GM12878 (cell line): ENCODE results near the gene TUBB4B. TPM values are rescaled to one million over a fixed set of nuclear protein-coding genes. Genes with fewer than 3 reads are reported as not detected.
A peak's percentile ranks its signal among the peaks of the same experiment; 100 is the strongest.
"Not testable (repeated sequence)": the region's sequence is repeated elsewhere in the genome, so short reads cannot be mapped to it uniquely, and the experiment has no call there.

Experiments used
- ATAC-seq: fragments of 200-7000 bp; cut with Tn5 transposase; 3 replicates; pipeline ENCODE4 v1.9.1; 2020; ENCODE audit warnings: mild to moderate bottlenecking, moderate library complexity
- BruUV-seq: library from RNA; stranded (reverse); fragments of 400-500 nt; replicated peaks from 2 replicates; lab custom pipeline; 2021; lab: Mats Ljungman, UMichigan
- CTCF ChIA-PET: fragments of 300-600 bp; sonication (Branson Sonifier 250); formaldehyde crosslinking; extraction: SDS; loops from one replicate; lab custom pipeline; 2021; ENCODE audit warnings: inconsistent platforms; lab: Yijun Ruan, JAX
- POLR2A ChIA-PET: fragments of 350-600 bp; formaldehyde crosslinking; extraction: SDS; loops from one replicate; lab custom pipeline; 2021; ENCODE audit warnings: inconsistent platforms; lab: Charles Lee
- RAD21 ChIA-PET: fragments of 300-600 bp; sonication (Branson Sonifier 250); formaldehyde crosslinking; loops from one replicate; lab custom pipeline; 2023; ENCODE audit warnings: antibody characterized with exemption; ENCODE audit not compliant: unreplicated experiment; lab: Charles Lee
- SMC1A ChIA-PET: fragments of 300-600 bp; sonication (Branson Sonifier 250); formaldehyde crosslinking; loops from one replicate; lab custom pipeline; 2023; ENCODE audit not compliant: unreplicated experiment, uncharacterized antibody; lab: Charles Lee
- DNase-seq: peaks from one replicate; pipeline ENCODE4 v3.0.0-alpha.2; 2011; ENCODE audit warnings: low read depth, low spot score
- FAIRE-seq: peaks from 3 replicates; lab custom pipeline; 2011; peaks lifted over from hg19 to GRCh38; lab: Jason Lieb, UNC
- H2AFZ ChIP-seq: 2 replicates; pipeline ENCODE4 v1.6.0; 2011; ENCODE audit warnings: low read depth, low read length, control low read depth; ENCODE audit not compliant: control insufficient read depth
- H3K27ac ChIP-seq: 2 replicates; pipeline ENCODE4 v1.5.1; 2011; ENCODE audit warnings: control low read depth; ENCODE audit not compliant: control insufficient read depth, insufficient read depth
- H3K27me3 ChIP-seq, 2 experiments: replicated peaks in 1 of 2; 2 replicates each; pipeline versions ENCODE4 v1.6.0 to v1.6.1; 2011; ENCODE audit warnings: low read length in 1 of 2; ENCODE audit not compliant: control insufficient read depth in 2 of 2, insufficient read depth in 2 of 2
- H3K36me3 ChIP-seq, 2 experiments: 2 replicates each; pipeline ENCODE4 v1.5.1; 2011; ENCODE audit warnings: low read length in 1 of 2; ENCODE audit not compliant: control insufficient read depth in 2 of 2, insufficient read depth in 2 of 2
- H3K4me1 ChIP-seq: 2 replicates; pipeline ENCODE4 v1.6.1; 2011; ENCODE audit warnings: mild to moderate bottlenecking, low read length, moderate library complexity, mixed read lengths; ENCODE audit not compliant: control insufficient read depth, insufficient read depth
- H3K4me2 ChIP-seq: 2 replicates; pipeline ENCODE4 v1.6.0; 2011; ENCODE audit warnings: control low read depth; ENCODE audit not compliant: control insufficient read depth, insufficient read depth
- H3K4me3 ChIP-seq: fragments of 200-600 bp; sonication (generic); 2 replicates; pipeline ENCODE4 v1.5.1; 2016
- H3K79me2 ChIP-seq: 2 replicates; pipeline ENCODE4 v1.6.0; 2011; ENCODE audit warnings: low read length; ENCODE audit not compliant: control insufficient read depth, insufficient read depth
- H3K9ac ChIP-seq: 2 replicates; pipeline ENCODE4 v1.8.0; 2011; ENCODE audit warnings: low read length, control low read depth, mixed read lengths; ENCODE audit not compliant: control insufficient read depth, insufficient read depth
- H3K9me3 ChIP-seq: replicated peaks from 3 replicates; pipeline ENCODE4 v1.5.1; 2011; ENCODE audit warnings: mild to moderate bottlenecking, low read length; ENCODE audit not compliant: control insufficient read depth, insufficient read depth
- H4K20me1 ChIP-seq: 2 replicates; pipeline ENCODE4 v1.6.0; 2011; ENCODE audit not compliant: control insufficient read depth, insufficient read depth
- CBX5 ChIP-seq: sonication (generic); IDR thresholded peaks from 2 replicates; pipeline ENCODE4 v1.6.1; 2016; ENCODE audit warnings: low read depth, moderate library complexity, mild to moderate bottlenecking, inconsistent platforms
- CHD2 ChIP-seq: IDR thresholded peaks from 2 replicates; pipeline ENCODE4 v1.6.1; 2011; ENCODE audit warnings: low read depth, low read length, improper control_type of control experiment, borderline replicate concordance
- IRF5 ChIP-seq: fragments of 450-650 bp; IDR thresholded peaks from 2 replicates; pipeline ENCODE4 v1.6.1; 2017; ENCODE audit warnings: borderline replicate concordance
- MEF2A ChIP-seq: IDR thresholded peaks from 2 replicates; pipeline ENCODE4 v1.6.1; 2011; ENCODE audit warnings: low read depth, mild to moderate bottlenecking, low read length, moderate library complexity; ENCODE audit not compliant: insufficient read depth
- MYB ChIP-seq: fragments of 150-350 bp; IDR thresholded peaks from 2 replicates; pipeline ENCODE4 v1.6.1; 2014; ENCODE audit warnings: mild to moderate bottlenecking, low read depth, low read length, borderline replicate concordance
- NFIC ChIP-seq: IDR thresholded peaks from 2 replicates; pipeline ENCODE4 v1.6.1; 2012; ENCODE audit warnings: low read depth, mild to moderate bottlenecking, inconsistent platforms, low read length, moderate library complexity
- NKRF ChIP-seq: fragments of 450-650 bp; conservative IDR thresholded peaks from 2 replicates; pipeline ENCODE4 v1.6.1; 2017; ENCODE audit warnings: mild to moderate bottlenecking, moderate library complexity
- PAX5 ChIP-seq: IDR thresholded peaks from 2 replicates; pipeline ENCODE4 v1.6.1; 2011; ENCODE audit warnings: low read depth, low read length, borderline replicate concordance
- RUNX3 ChIP-seq: IDR thresholded peaks from 2 replicates; pipeline ENCODE4 v1.6.1; 2012; ENCODE audit warnings: low read length, inconsistent platforms
- SPI1 ChIP-seq: IDR thresholded peaks from 2 replicates; pipeline ENCODE4 v1.6.1; 2011; ENCODE audit warnings: low read depth, mild to moderate bottlenecking, low read length, moderate library complexity, borderline replicate concordance; ENCODE audit not compliant: insufficient read depth
- TARDBP ChIP-seq: IDR thresholded peaks from 2 replicates; pipeline ENCODE4 v1.6.1; 2016; ENCODE audit warnings: borderline replicate concordance
- ZNF622 ChIP-seq: fragments of 450-650 bp; IDR thresholded peaks from 2 replicates; pipeline ENCODE4 v1.6.1; 2017; ENCODE audit warnings: mild to moderate bottlenecking, inconsistent platforms
- ZZZ3 ChIP-seq: IDR thresholded peaks from 2 replicates; pipeline ENCODE4 v1.6.1; 2011; ENCODE audit warnings: low read depth; ENCODE audit not compliant: control insufficient read depth, insufficient read length
- WGBS: methylation state at CpG from one replicate; pipeline ENCODE4 v1.1.6; 2016; ENCODE audit warnings: low lambda C conversion rate; ENCODE audit not compliant: insufficient replicate concordance, insufficient coverage; ENCODE audit errors: missing lambda C conversion rate; 5-methylcytosine and 5-hydroxymethylcytosine counted together
- in situ Hi-C: fragments of 300-500 bp; cut with MboI; formaldehyde crosslinking; loops from 9 replicates; pipeline ENCODE4 v1.14.3; 2018; ENCODE audit warnings: mixed read lengths
- intact Hi-C: fragments of 100-400 bp; cut with micrococcal nuclease; formaldehyde crosslinking; loops from one replicate; pipeline ENCODE4 v1.14.2; 2022; ENCODE audit not compliant: unreplicated experiment
- polyA plus RNA-seq, 11 experiments: library from polyadenylated mRNA; depleted of rRNA in 4 of 11; unstranded in 6 of 11; stranded (reverse) in 5 of 11; fragments of >200 nt; fragmentation: Nextera tagmentation in 4 of 11; fragmentation: Illumina TruSeq in 1 of 11; extraction: Ambion mirVana in 4 of 11; extraction: Trizol in 1 of 11; gene quantifications; 1 replicate in 1 of 11; 2 replicates in 10 of 11; pipeline versions ENCODE4 v1.2.1 to v1.2.3, GENCODE V29; 2011 to 2016; ENCODE audit warnings: inconsistent platforms in 2 of 11, missing spikeins in 2 of 11, low read depth in 1 of 11
- total RNA-seq, 4 experiments: library from RNA; depleted of rRNA in 3 of 4; stranded (reverse); fragments of >200 nt in 3 of 4; fragmentation: Illumina TruSeq in 1 of 4; extraction: Trizol in 1 of 4; gene quantifications; 2 replicates each; pipeline versions ENCODE4 v1.2.1 to v1.2.3, GENCODE V29; 2013 to 2021

The TUBB4B gene
- total and polyA plus RNA-seq, 10 of the 15 experiments (the other 5 are each of a cell fraction or from before 2014, with no cell fraction given): 23.0 to 532 (median 254) TPM

- H3K4me3 ChIP-seq, FAIRE-seq, H3K9ac ChIP-seq, H2AFZ ChIP-seq, SMC1A ChIA-PET, RAD21 ChIA-PET, CTCF ChIA-PET, H3K27ac ChIP-seq, DNase-seq, in situ Hi-C loops, H3K27me3 ChIP-seq, H3K9me3 ChIP-seq, ATAC-seq, intact Hi-C loops, H4K20me1 ChIP-seq: not testable (repeated sequence)
- H3K36me3 ChIP-seq: peaks cover 8 to 14% of the 10 kb centered on the region in 2 experiments
- POLR2A ChIA-PET: interaction anchor here (0.6 to 9.2 kb wide), 7 partner anchors 12 to 165 kb away, joined by 3 to 112 read pairs (median 4); partner anchors contain the start of genes NELFB and TOR4A
- 82% methylated on average over 18 of the region's 18 CpGs for WGBS
- peaks cover 30% of the 10 kb centered on the region for H3K79me2 ChIP-seq
- TSS peak; percentile 83 for BruUV-seq
- peak overlapping the region; percentile 91; the same call in 1 of the 2 replicates for H3K4me2 ChIP-seq
- H3K4me1 ChIP-seq: peaks cover 27% of the 10 kb centered on the region
These were observed 2.2 kb downstream of the TUBB4B start for GRCh38 chr9:137243266-137243625.

DNA sequence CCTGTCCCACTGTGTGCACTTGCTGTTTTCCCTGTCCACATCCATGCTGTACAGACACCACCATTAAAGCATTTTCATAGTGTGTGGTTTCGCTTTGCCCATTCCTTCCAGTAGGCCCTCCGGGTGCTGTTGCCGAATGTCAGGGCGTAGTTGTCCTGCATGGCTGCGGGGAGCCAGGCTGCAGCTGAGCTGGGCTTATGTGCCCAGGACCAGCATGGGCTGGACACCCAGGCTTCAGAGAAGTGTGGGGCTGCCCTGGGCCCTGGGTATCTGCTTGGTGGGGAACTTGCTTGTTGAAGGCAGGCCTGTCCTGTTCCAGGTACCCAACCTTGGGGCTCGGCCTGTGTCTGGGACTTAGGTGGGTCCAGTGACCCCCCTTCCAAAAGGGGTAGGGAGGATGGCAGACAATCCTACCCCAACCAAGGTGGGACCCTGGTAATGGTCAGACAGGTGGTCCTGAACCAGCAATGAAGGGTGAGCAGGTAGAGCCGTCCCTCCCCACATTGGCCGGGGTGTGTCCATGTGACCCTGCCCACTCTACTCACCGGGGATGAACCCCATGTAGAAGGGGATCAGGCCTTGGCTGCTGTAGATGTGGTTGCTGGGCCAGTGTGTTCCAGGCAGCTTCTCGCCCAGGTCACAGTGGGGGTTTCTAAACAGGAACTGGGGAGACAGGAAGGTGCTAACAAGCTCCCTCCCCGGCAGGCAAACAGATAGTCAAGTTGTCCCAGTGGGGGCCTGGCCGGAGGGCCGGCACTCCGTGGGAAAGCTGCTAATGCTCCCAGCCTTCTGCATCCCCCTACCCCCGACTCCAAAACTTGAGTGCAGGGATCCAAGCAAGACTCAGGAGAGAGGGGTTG, 2.8 kb downstream of the TUBB4B start:
- no peak overlapping the region for H2AFZ ChIP-seq
- H3K27me3 ChIP-seq: no peaks in the 10 kb centered on the region
- no peak for FAIRE-seq
- peaks cover 29% of the 10 kb centered on the region for H3K79me2 ChIP-seq
- in situ Hi-C loops (no loop called here), intact Hi-C loops (no loop called here)
- 49% methylated on average over 15 of the region's 15 CpGs for WGBS
- ChIA-PET CTCF (no interaction called here), POLR2A (interaction anchor here (1.6 to 9.2 kb wide), 3 partner anchors 11 to 164 kb away, joined by 3 to 112 read pairs (median 6); partner anchors contain the start of gene NELFB), SMC1A (no interaction called here), RAD21 (no interaction called here)
- no peak overlapping the region for H3K4me3 ChIP-seq
- peaks cover 8 to 14% of the 10 kb centered on the region in 2 experiments for H3K36me3 ChIP-seq
- DNase-seq: no peak
- no peaks in the 10 kb centered on the region for H3K9me3 ChIP-seq
- H3K27ac ChIP-seq: no peak overlapping the region
- H4K20me1 ChIP-seq: peaks cover 4% of the 10 kb centered on the region; the same call in 1 of the 2 replicates
- BruUV-seq: no TSS peak
- peak overlapping the region; percentile 91 for H3K4me2 ChIP-seq
- H3K9ac ChIP-seq: no peak overlapping the region; the same call in 1 of the 2 replicates
- H3K4me1 ChIP-seq: peaks cover 23% of the 10 kb centered on the region
- ATAC-seq: no peak
- no peak for TF ChIP-seq RUNX3
- TF ChIP-seq CBX5: no peak
- TF ChIP-seq NKRF: no peak
- no peak for TF ChIP-seq MEF2A
- no peak for TF ChIP-seq ZNF622
- TF ChIP-seq IRF5: no peak
- no peak for TF ChIP-seq CHD2
- no peak for TF ChIP-seq NFIC
- peak; percentile 35; the same call in 1 of the 2 replicates for TF ChIP-seq PAX5
- no peak for TF ChIP-seq MYB
- peak; percentile 38; the same call in 1 of the 2 replicates for TF ChIP-seq SPI1
- no peak for TF ChIP-seq ZZZ3
- TF ChIP-seq TARDBP: peak; percentile 40; the same call in 1 of the 2 replicates
